PC-9 (cell line): Measurements from ENCODE around the gene CTAG1A.
"Not testable (repeated sequence)": the region's sequence is repeated elsewhere in the genome, so short reads cannot be mapped to it uniquely, and the experiment has no call there.

Experiments
- CTCF ChIP-seq: fragments of 200-600 bp; sonication (generic); conservative IDR thresholded peaks from 2 replicates; pipeline ENCODE4 v1.6.1; 2017; ENCODE audit warnings: mixed run types, antibody characterized with exemption, mild to moderate bottlenecking, moderate library complexity
- EZH2 ChIP-seq: fragments of 200-600 bp; sonication (generic); IDR thresholded peaks from 2 replicates; pipeline ENCODE4 v1.8.0; 2017; ENCODE audit warnings: antibody characterized with exemption, low read depth

GRCh38 chrX:154570361-154570760 is 14.6 kb upstream of the CTAG1A start:
- TF ChIP-seq CTCF, EZH2: not testable (repeated sequence)
